Body of pancreas (tissue), 4 donors: ENCODE data around the gene AFF2. TPM values are rescaled to one million over a fixed set of nuclear protein-coding genes. Genes with fewer than 3 reads are reported as not detected.
"Not testable (repeated sequence)": the region's sequence is repeated elsewhere in the genome, so short reads cannot be mapped to it uniquely, and the experiment has no call there.

Source experiments
- ATAC-seq: fragments of 150-250 bp; one replicate; pipeline ENCODE4 v1.9.1; 2016
- DNase-seq, 4 donors: peaks; one replicate each; pipeline ENCODE4 v3.0.0-alpha.2; 2019
- H3K27ac ChIP-seq, 4 donors: fragments of 200-600 bp; sonication (generic); 1 replicate in 3 of 4; 2 replicates in 1 of 4; pipeline versions ENCODE4 v1.5.1 to v1.6.1; 2016 to 2019; ENCODE audit warnings: mild to moderate bottlenecking in 1 of 4, mixed read lengths in 1 of 4, moderate library complexity in 1 of 4
- H3K27me3 ChIP-seq, 2 donors: fragments of 200-600 bp; sonication (generic); one replicate each; pipeline ENCODE4 v1.6.0; 2016; ENCODE audit warnings: mild to moderate bottlenecking in 1 of 2
- H3K36me3 ChIP-seq, 2 donors: fragments of 200-600 bp; sonication (generic); replicated peaks in 1 of 2; 2 replicates each; pipeline ENCODE4 v1.5.1; 2016; ENCODE audit warnings: low read depth in 2 of 2; ENCODE audit not compliant: insufficient read depth in 1 of 2
- H3K4me1 ChIP-seq: fragments of 200-600 bp; sonication (generic); one replicate; pipeline ENCODE4 v1.6.0; 2016
- H3K4me3 ChIP-seq, 2 donors: fragments of 200-600 bp; sonication (generic); 1 replicate in 1 of 2; 2 replicates in 1 of 2; pipeline ENCODE4 v1.5.1; 2016 to 2019
- H3K9me3 ChIP-seq, 3 donors: fragments of 200-600 bp; sonication (generic); 1 replicate in 2 of 3; 2 replicates in 1 of 3; pipeline ENCODE4 v1.5.1; 2016
- POLR2A ChIP-seq, 3 donors: fragments of 450-650 bp; IDR thresholded peaks; one replicate each; pipeline ENCODE4 v1.6.1; 2016; ENCODE audit warnings: antibody characterized with exemption in 3 of 3, mild to moderate bottlenecking in 2 of 3
- WGBS, 2 donors: methylation state at CpG; one replicate each; pipeline ENCODE4 v1.1.5; 2017; 5-methylcytosine and 5-hydroxymethylcytosine counted together
- intact Hi-C: fragments of 100-400 bp; cut with DNase I; formaldehyde crosslinking; loops from one replicate; pipeline ENCODE4 v1.15.1; 2023
- total RNA-seq, 2 donors: library from RNA; depleted of rRNA; stranded (reverse); fragments of >200 nt; gene quantifications; one replicate each; pipeline ENCODE4 v1.1.0, GENCODE V29; 2016
- TF ChIP-seq, protein P1 (sequence below), 7 experiments: fragments of 450-650 bp in 4 of 7; fragments of 200-600 bp in 3 of 7; sonication (generic) in 3 of 7; IDR thresholded peaks; one replicate each; pipeline ENCODE4 v1.5.1; 2016 to 2019; ENCODE audit warnings: antibody characterized with exemption in 7 of 7

The AFF2 gene
- total RNA-seq, 2 donors from 2014 or later = 0.99 to 2.1 TPM

DNA sequence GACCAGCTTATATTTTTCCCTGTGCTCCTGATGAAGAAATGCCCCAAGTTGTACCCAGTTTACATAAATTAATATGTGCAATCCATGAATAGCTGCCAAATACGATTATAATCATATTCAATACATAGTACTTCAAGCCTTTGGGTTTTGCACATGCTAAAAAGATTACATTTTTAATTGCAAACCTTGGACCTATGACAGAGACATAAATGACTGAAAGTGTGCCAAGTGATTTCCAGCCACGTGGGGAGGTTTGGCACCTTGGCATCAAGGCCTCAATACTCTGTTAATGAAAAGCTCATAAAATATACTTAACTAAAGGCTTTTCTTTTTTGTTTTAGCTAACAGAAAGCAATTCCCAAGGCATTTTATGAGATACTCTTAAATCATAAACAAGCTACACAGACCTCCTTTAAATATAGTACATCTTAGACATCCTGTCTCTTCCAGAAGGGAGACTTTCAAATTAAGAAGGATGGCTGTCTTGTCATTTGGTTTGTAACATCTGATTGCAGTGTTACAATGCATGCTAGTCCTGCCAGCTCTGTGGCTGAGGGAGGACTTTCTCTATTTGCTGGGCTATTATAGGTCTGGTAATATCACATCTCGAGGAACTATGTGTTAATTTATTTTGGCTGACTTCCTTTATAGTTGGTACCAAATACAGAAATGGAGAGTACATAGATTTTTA is 404.1 kb downstream of the AFF2 start:
- 21 to 34% methylated on average over 3 of the region's 3 CpGs for WGBS, 2 donors
- TF ChIP-seq POLR2A (IDR thresholded peaks at IDR 0.05) = no peak
- TF ChIP-seq, protein P1, sequence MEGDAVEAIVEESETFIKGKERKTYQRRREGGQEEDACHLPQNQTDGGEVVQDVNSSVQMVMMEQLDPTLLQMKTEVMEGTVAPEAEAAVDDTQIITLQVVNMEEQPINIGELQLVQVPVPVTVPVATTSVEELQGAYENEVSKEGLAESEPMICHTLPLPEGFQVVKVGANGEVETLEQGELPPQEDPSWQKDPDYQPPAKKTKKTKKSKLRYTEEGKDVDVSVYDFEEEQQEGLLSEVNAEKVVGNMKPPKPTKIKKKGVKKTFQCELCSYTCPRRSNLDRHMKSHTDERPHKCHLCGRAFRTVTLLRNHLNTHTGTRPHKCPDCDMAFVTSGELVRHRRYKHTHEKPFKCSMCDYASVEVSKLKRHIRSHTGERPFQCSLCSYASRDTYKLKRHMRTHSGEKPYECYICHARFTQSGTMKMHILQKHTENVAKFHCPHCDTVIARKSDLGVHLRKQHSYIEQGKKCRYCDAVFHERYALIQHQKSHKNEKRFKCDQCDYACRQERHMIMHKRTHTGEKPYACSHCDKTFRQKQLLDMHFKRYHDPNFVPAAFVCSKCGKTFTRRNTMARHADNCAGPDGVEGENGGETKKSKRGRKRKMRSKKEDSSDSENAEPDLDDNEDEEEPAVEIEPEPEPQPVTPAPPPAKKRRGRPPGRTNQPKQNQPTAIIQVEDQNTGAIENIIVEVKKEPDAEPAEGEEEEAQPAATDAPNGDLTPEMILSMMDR (IDR thresholded peaks at IDR 0.05) = no peak

DNA sequence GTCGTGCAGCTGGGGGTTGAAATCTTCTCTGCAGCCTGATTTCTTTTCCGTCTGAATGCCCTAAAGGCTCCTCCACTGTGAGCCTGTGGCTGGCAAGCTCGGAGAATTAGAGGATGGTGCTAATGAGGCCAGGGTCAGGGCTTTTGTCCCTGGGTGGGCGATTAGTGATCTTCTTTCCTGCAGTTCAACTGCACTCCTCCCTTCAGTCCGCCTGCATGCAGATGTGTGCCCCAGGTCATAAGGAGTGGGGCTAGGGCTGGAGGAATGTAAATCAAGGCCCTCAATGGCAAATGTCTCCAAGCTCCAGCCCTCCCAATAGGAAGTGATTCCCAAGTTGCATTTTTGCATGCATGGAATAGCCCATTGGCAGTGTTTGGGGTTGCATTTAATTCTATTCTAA is 405.0 kb downstream of the AFF2 start:
- no peaks in the 10 kb centered on the region for H3K9me3 ChIP-seq
- no peak for DNase-seq
- TF ChIP-seq, protein P1 (IDR thresholded peaks at IDR 0.05) = no peak
- no peak for TF ChIP-seq POLR2A (IDR thresholded peaks at IDR 0.05)
- H3K4me3 ChIP-seq = no peak overlapping the region
- no peaks in the 10 kb centered on the region for H3K4me1 ChIP-seq
- 51 to 62% methylated on average over 5 of the region's 5 CpGs for WGBS, 2 donors
- H3K27me3 ChIP-seq = no peaks in the 10 kb centered on the region
- no peak for ATAC-seq
- intact Hi-C loops = no loop called here
- H3K27ac ChIP-seq = no peak overlapping the region
- H3K36me3 ChIP-seq = no peaks in the 10 kb centered on the region

More for the DNA sequence above, 404.1 kb downstream of the AFF2 start:
- H3K36me3 ChIP-seq = no peaks in the 10 kb centered on the region
- H3K27me3 ChIP-seq = no peaks in the 10 kb centered on the region
- H3K4me1 ChIP-seq = no peaks in the 10 kb centered on the region
- intact Hi-C loops = no loop called here
- DNase-seq (no peak), ATAC-seq (no peak)
- no peak overlapping the region for H3K27ac ChIP-seq
- no peaks in the 10 kb centered on the region for H3K9me3 ChIP-seq
- no peak overlapping the region for H3K4me3 ChIP-seq

DNA sequence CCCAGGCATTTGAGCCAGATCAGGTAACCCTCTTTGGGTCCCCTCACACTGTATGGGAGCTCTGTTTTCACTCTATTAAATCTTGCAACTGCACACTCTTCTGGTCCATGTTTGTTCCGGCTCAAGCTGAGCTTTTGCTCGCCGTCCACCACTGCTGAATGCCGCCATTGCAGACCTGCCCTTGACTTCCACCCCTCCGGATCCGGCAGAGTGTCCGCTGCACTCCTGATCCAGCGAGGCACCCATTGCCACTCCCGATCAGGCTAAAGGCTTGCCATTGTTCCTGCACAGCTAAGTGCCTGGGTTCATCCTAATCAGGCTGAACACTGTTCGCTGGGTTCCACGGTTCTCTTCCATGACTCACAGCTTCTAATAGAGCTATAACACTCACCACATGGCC is 406.2 kb downstream of the AFF2 start:
- H3K9me3 ChIP-seq, H3K27ac ChIP-seq, ATAC-seq, H3K36me3 ChIP-seq, DNase-seq, intact Hi-C loops, H3K27me3 ChIP-seq, H3K4me3 ChIP-seq, H3K4me1 ChIP-seq: not testable (repeated sequence)
- 83 to 90% methylated on average over 8 to 9 of the region's 11 CpGs for WGBS, 2 donors

DNA sequence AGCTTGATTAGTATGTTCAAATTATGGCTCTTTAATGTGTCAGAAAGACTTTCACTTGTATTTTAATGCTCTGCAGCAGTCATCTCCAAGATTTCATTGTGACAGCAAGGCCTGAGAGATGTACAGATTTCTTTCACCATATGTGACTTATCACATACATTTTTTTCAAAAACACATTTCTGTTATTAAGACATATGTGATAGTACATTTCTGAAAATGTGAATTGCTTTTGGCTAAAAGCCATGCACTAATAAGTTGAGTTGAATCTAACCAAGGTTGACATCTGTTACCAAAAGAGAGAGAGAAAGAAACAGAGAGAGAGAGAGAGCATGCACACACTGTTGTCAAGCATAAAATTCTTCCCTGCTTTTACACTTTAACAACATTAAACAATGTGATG is 409.3 kb downstream of the AFF2 start:
- H3K27ac ChIP-seq = no peak overlapping the region

DNA sequence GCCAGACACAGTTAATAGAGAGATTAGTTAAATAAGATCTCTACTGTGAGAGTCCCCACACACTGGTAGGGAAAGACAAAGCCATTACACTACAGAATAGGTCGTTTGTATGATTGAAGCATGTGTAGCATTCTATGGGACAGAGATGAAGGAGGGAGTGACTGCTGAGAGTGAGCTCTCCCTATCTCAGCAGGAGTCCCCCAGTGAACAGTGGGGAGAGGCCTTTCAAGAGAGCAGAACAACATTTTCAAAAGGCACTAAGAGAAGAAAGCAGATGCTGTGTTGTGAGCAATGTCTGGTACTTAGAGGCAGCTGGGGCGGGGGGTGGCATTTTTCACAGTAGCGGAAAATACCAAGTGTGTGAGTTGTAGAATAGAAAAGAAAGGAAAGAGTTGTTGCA is 413.6 kb downstream of the AFF2 start:
- TF ChIP-seq, protein P1 (IDR thresholded peaks at IDR 0.05) = no peak
- no peak for TF ChIP-seq POLR2A (IDR thresholded peaks at IDR 0.05)
- ATAC-seq = no peak
- H3K27me3 ChIP-seq = no peaks in the 10 kb centered on the region
- H3K27ac ChIP-seq = no peak overlapping the region
- WGBS, 2 donors = 49 to 63% methylated on average over 3 of the region's 3 CpGs
- no peaks in the 10 kb centered on the region for H3K9me3 ChIP-seq
- intact Hi-C loops = no loop called here
- H3K4me3 ChIP-seq = no peak overlapping the region
- no peaks in the 10 kb centered on the region for H3K4me1 ChIP-seq
- no peaks in the 10 kb centered on the region for H3K36me3 ChIP-seq
- DNase-seq = no peak

More for the DNA sequence above, 409.3 kb downstream of the AFF2 start:
- no peaks in the 10 kb centered on the region for H3K4me1 ChIP-seq
- TF ChIP-seq POLR2A (IDR thresholded peaks at IDR 0.05) = no peak
- TF ChIP-seq, protein P1 (IDR thresholded peaks at IDR 0.05) = no peak
- no peaks in the 10 kb centered on the region for H3K36me3 ChIP-seq
- H3K27me3 ChIP-seq = no peaks in the 10 kb centered on the region
- ATAC-seq (no peak), DNase-seq (no peak)
- intact Hi-C loops = no loop called here
- H3K4me3 ChIP-seq = no peak overlapping the region
- H3K9me3 ChIP-seq = no peaks in the 10 kb centered on the region
